GM13977 (cell line): ENCODE measurements around the gene PGAP3.
A peak's percentile ranks its signal among the peaks of the same experiment; 100 is the strongest.

Experiments
- DNase-seq: peaks from one replicate; pipeline ENCODE4 v3.0.0; 2012; ENCODE audit warnings: low spot score
- CTCF ChIP-seq: IDR thresholded peaks from 2 replicates; pipeline ENCODE4 v1.5.1; 2012; ENCODE audit warnings: mild to moderate bottlenecking, control low read depth; ENCODE audit not compliant: insufficient read depth; ENCODE audit errors: extremely low read depth, missing control alignments
- in situ Hi-C: fragments of 300-500 bp; cut with MboI; formaldehyde crosslinking; loops from one replicate; pipeline ENCODE4 v1.12.0; 2022; ENCODE audit warnings: low sequenced_read_pairs, low pct_unique_long_range_greater_than_20kb, mixed read lengths, inconsistent platforms; ENCODE audit not compliant: unreplicated experiment

Gene PGAP3

GRCh38 chr17:39671651-39672521, 16.0 kb downstream of the PGAP3 start:
- in situ Hi-C loops, result no loop called here
- no peak for DNase-seq
- peak; percentile 59 for TF ChIP-seq CTCF

- TF ChIP-seq CTCF, result no peak
- in situ Hi-C loops, result no loop called here
- no peak for DNase-seq
Observed at GRCh38 chr17:39670746-39671145, 17.1 kb downstream of the PGAP3 start.

GRCh38 chr17:39669897-39670735, 17.7 kb downstream of the PGAP3 start:
- no peak for TF ChIP-seq CTCF
- DNase-seq, result no peak
- in situ Hi-C loops, result no loop called here

- in situ Hi-C loops, result no loop called here
- peak; percentile 87 for TF ChIP-seq CTCF
- peak; percentile 89 for DNase-seq
Observed at GRCh38 chr17:39667945-39668924, 19.6 kb downstream of the PGAP3 start, which contains the start of gene PNMT. TSS of gene PNMT (plus strand) at chr17:39668453. CDS start at chr17:39668476, 23 bp downstream.

- TF ChIP-seq CTCF, result no peak
- in situ Hi-C loops, result no loop called here
- DNase-seq, result no peak
Observed at GRCh38 chr17:39667262-39667944, 20.5 kb downstream of the PGAP3 start.
